HK-2 (cell line): ENCODE results near the gene ELOVL5.
A peak's percentile ranks its signal among the peaks of the same experiment; 100 is the strongest.
"Not testable (repeated sequence)": the region's sequence is repeated elsewhere in the genome, so short reads cannot be mapped to it uniquely, and the experiment has no call there.

Experiments
- DNase-seq: peaks from one replicate; pipeline ENCODE4 v3.0.0-alpha.2; 2018; ENCODE audit not compliant: unreplicated experiment

The ELOVL5 gene

DNA sequence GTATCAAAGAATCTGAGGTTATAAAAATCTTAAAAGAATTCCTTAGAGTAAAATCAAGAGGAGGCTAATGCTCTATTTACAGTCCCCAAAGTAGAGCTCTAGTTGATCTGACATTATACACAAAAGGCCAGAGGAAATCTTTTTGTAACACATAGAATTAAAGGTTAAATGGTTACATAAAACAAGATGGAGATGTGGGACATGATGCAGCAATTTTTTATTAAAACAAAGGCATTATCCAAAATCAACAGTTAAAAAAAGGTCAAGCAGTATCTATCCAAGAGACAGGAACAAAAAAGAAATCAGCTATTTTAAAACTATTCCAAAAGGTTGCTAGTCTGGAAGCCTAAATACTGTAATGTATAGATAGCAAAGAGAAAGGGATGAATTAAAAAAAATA lies 20.4 kb downstream of the ELOVL5 start:
- no peak for DNase-seq

- no peak for DNase-seq
Measured at GRCh38 chr6:53327017-53327395, 21.7 kb downstream of the ELOVL5 start.

GRCh38 chr6:53326372-53327016 lies 22.3 kb downstream of the ELOVL5 start:
- peak; percentile 78 for DNase-seq

DNA sequence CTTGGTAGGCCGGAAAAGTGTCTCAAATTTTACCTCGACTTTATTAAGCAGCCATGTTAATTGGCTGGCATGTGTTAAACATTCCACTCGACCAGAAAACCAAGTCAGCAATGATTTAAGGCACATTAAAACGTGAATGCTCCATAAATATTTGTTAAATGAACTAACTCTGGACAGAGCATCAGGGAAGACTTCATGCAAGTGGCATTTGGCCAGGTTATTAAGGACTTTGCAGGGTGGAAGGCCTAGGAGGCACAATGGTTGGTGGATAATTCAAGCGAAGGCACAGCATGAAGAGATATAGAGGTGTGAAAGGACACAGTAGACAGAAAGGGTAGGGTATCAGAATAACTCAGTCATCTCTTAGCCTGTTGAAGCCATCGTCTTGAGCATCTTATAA lies 23.0 kb downstream of the ELOVL5 start:
- no peak for DNase-seq

- DNase-seq: no peak
Measured at GRCh38 chr6:53322188-53323029, 26.3 kb downstream of the ELOVL5 start.

DNA sequence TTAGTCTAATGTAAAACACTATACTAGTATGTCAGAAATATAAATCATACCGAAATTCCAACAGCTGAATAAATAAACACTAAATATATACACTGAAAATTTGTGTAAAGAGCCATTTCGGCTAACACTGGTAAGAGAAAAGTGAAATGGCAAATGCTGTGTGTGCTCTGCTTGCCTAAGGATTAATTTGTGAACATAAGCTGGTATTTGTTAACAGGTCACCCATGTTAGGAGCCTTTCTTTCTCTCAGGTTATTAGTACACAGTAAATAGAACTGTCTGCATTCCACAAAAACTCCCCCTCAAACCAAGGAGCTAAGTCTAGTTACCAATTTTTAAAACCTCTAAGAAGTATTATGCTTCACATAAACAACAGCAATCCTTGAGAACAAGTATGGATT lies 27.0 kb downstream of the ELOVL5 start:
- DNase-seq: no peak

DNA sequence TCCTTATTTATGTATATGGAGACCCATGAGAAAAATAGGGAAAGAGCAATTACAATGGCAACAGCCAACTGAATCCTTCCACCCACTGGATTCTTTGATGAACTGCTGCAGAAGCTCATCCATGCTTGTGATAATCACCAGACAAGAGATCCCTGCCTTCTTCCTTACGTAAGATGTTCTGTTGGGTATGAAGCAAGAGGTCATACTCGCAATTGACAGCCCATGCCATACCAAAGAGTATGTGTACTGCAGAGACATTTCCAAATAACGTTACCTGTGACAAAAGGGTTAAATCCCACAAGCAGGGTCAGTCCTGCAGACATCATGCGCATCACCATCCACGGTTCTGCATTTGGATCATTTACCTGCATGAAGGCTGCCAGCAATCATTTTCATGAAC lies 27.8 kb downstream of the ELOVL5 start:
- DNase-seq: no peak

- DNase-seq: no peak
Measured at GRCh38 chr6:53318429-53318828, 30.3 kb downstream of the ELOVL5 start.

- DNase-seq: no peak
Measured at GRCh38 chr6:53317861-53318260, 30.9 kb downstream of the ELOVL5 start.

DNA sequence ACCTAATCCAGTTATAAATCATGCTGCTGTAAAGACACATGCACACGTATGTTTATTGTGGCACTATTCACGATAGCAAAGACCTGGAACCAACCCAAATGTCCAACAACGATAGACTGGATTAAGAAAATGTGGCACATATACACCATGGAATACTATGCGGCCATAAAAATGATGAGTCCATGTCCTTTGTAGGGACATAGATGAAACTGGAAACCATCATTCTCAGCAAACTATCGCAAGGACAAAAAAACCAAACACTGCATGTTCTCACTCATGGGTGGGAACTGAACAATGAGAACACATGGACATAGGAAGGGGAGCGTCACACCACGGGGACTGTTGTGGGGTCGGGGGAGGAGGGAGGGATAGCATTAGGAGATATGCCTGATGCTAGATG lies 31.5 kb downstream of the ELOVL5 start:
- not testable (repeated sequence) for DNase-seq

- DNase-seq: no peak
Measured at GRCh38 chr6:53316142-53316541, 32.6 kb downstream of the ELOVL5 start.

- DNase-seq: no peak
Measured at GRCh38 chr6:53315086-53315724, 33.5 kb downstream of the ELOVL5 start.

- no peak for DNase-seq
Measured at GRCh38 chr6:53313784-53314400, 34.9 kb downstream of the ELOVL5 start.

DNA sequence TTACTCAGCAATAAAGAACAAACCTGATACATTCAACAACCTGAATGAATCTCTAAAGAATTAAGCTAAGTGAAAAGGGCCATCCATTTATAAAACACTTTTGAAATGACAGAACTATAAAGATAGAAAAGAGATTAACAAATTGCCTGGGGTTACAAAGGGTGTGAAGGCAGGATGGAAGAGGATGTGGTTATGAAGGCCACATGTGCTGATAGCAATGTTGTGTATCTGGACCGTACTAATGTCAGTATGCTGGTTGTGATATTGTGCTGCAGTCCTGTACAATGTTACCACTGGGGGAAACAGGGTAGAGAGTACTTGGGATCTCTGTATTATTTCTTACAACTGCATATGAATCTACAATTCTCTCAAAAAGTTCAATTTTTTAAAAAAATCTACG lies 36.4 kb downstream of the ELOVL5 start:
- DNase-seq: no peak

GRCh38 chr6:53311586-53311935 lies 37.2 kb downstream of the ELOVL5 start:
- no peak for DNase-seq

DNA sequence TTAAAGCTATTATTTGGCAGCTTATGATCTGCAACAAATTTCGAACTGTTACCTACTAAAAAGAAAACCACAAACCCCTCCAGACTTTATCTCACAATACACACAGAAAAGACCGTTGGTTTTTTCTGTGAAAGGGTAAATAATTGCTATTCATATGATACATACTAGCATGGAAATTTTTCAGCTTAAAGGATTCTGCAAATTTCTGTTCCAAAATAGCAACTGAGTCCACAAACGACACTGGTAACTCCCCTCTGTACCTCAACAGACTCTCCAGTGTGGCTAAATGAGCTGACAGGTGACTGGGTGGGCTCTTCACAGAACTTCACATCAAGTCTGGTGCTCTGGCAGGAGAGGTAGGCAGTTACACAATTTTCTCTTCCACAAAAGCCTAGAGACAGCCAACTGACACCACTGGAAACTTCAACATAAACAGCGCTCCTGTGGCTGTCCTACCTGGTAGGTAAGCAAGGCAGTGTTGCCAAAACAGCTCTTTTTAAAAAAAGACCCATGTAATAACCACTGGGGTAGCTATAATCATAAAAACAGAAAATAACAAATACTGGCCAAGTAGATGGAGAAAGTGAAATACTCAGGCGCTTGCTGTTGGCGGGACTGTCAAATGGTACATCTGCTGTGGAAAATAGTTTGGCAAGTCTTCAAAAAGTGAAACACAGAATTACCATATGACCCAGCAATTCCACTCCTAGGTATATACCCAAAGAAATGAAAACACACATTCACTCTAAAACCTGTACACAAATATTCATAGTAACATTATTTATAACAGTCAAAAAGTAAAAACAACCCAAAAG lies 37.8 kb downstream of the ELOVL5 start:
- DNase-seq: no peak

- no peak for DNase-seq
Measured at GRCh38 chr6:53309901-53310300, 38.8 kb downstream of the ELOVL5 start.

- DNase-seq: no peak
Measured at GRCh38 chr6:53309059-53309900, 39.5 kb downstream of the ELOVL5 start.

DNA sequence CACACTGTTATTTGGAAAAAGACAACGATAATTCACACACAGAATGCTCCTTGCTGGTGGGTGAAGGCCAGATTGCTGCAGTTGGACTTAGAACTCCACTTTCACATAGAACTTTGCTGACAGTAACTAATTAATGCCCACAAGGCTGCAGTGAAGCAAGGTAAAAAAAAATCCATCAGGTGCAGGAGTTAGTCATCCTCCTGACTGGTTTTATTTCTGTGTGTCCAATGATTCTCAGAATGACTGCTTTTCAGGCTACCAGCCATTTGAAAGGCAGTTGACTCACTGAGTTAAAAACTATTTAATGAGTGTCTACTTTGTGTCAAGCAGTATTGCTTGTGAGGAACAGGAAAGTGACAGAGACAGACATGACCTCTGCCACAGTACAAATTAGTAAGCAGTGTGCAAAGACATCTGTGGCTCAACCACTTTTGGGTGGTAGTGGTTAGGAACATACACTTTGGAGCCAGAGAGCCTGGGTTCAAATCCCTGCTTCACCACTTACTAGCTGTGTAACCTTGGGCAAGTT lies 41.9 kb downstream of the ELOVL5 start:
- no peak for DNase-seq

DNA sequence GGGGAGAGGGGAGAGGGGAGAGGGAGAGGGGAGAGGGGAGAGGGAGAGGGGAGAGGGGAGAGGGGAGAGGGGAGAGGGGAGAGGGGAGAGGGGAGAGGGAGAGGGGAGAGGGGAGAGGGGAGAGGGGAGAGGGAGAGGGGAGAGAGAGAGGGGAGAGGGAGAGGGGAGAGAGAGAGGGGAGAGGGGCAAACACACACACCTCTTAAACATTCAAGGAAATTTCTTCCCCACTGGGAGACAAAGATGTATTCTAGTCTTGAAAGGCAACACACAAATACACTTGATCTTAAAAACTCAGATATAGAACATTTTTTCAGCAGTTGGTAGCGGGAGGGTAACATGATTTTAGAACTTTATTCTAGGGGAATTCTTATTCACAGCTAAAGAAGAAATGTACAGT lies 42.5 kb downstream of the ELOVL5 start:
- not testable (repeated sequence) for DNase-seq
